Stimulated activated CD4-positive, alpha-beta T cell treated with anti-CD3 and anti-CD28 coated beads, Interleukin-2, amount 100 ng/mL, for 4 hours (primary cell): ENCODE measurements around the gene ANKRD28.

Experiments used
- DNase-seq: peaks from one replicate; pipeline ENCODE4 v3.0.0-alpha.2; 2020; ENCODE audit warnings: low read depth

Gene ANKRD28

DNA sequence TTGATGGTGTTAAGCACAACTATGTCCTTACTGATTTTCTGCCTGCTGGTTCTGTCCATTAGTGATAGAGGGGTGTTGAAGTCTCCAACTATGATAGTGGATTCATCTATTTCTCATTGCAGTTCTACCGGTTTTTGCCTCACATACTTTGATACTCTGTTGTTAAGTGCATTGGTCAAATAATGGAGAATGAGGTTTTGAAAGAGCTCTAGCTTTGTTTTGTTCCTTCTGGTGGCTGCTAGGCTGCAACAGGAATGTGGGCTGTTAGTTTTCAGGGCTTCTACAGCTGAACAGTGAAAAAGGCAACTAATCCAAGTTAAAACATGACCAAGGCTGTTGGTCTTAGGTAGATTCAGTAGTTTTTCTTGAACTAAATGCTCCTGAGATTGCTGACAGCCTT is 133.6 kb downstream of the ANKRD28 start:
- no peak for DNase-seq

DNA sequence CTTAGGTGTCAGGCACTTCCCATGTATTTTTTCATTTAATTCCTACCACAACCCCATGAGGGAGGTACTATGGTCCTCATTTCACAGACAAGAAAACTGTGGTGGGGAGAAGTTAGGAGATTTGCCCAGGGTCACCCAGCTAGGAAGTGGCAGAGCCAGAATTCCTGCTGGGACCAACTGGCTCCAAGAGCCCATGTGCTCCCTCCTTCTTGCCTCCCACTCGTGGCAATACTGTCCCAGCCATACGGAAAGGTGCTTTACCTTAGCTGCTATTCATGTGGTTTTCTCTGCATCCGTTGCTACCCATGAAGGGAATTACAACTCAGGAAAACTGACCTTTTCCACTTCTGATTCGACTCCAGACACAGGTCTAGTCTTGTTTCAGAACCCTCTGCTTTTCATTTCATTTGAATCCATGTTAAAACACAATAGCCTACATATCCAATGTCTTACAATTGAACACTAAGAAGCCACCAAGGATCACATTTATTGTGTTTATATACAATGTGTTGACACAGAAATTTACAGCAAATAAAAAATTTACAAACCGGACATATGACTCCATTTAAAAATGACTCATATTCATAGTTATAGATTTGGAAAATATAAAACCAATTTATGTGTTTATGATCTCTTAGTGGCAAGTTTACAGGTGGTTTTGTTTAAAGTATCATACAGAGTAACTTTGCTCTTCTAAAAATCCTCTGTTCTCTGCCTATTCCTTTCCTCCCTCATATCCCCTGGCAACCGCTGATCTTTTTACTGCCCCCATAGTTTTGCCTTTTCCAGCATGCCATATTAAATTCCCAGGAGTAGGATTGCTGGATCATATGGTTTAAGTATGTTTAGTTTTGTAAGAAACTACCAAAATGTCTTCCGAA is 137.5 kb downstream of the ANKRD28 start:
- DNase-seq: no peak

DNA sequence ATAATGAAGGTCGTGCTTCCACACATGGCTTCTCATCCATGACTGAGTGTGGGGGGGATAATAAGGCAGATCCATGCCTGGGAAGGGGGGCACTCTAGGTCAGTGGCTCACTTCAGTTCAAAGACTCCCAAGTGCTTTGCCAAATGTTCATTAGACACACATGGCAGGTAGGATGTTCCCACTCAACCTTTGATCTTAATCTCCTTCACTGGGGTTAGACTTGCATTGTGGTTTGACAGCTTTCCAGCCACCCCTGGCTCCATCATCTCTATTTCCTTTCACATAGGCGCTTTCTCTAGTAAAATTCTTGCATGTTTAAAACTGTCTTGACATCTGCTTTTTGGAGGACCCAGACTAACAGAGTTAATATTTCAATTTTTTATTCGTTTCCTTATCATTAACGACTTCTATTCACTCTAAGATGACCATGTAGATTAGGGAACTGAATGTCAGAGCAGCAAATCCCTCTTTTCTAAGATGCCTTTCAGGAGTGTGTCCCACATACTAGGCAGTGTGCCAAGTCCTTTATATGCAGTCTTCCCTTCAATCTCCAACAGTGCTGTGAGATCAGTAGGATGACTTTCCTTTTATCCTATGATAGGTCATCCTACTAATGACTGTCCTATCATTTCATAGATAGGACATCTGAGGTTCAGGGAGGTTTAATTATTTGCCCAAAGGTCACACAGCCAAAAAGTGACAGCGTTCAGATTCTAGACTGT is 138.4 kb downstream of the ANKRD28 start:
- no peak for DNase-seq

DNA sequence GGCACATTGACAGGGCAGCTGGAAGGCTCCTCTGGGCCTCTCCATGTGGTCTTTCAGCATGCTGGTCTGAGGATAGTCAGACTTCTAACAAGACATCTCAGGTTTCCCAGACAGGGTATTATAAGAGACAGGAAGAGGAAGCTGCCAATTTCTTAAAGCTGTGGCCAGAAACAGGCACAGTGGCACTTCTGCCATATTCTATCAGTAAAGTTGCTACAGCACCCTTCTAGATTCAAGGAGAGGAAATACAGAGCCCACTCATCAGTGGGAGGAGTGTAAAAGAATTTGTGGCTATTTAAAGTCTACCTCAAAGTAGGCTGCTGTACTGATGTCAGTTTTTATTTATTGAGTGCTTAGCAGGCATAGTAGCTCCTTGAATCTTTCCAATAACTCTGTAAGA is 140.8 kb downstream of the ANKRD28 start:
- no peak for DNase-seq

DNA sequence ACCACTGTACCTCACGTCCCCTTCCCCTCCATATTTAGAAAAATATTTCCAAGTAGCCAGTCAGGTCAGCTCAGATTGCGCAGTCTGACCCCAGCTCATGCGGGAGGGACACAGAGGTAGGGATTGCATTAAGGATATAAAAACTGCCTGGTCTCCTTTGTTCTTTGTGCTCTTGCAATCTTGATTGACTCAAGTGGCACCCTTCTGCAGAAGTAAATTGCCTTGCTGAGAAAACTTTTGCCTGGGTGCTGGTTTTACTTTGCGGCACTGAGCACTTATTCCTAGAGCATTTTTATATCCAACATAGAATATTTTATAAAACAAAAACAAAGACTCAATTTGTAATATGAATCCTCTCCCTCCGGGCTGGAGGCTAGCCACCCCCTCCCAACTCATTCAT is 141.4 kb downstream of the ANKRD28 start:
- DNase-seq: no peak

DNA sequence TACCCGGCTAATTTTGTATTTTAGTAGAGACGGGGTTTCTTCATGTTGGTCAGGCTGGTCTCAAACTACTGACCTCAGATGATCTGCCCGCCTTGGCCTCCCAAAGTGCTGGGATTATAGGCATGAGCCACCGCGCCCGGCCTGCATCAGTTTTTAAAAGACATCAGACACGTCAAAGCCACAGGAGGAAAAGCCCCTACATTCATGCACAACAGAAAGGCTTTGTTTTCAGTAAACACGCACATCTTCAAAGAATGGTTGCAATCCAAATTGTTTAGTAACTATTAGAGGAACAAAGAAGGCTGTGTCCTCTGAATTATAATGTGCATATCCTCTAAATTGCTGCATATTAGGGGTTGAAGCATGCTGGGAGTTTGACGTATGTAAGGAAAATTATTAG is 142.9 kb downstream of the ANKRD28 start:
- no peak for DNase-seq

DNA sequence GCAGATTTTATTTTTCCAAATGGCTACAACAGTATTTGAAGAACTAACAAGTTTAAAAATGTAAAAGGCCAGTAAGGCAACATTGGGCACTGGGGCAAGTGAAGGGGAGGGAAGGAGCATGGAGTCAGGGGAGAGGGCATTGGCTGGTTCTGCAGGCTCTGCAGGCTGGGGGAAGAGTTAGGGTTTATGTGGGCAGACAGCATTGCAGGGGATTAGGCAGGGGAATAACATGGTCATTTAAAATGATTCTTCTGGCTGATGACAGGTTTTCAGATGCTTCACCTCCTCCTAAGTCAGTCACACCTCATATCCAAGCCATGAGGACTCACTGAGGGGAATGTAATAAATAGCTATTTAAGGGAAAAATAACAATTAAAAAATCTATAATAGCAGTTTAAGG is 143.7 kb downstream of the ANKRD28 start:
- DNase-seq: no peak

DNA sequence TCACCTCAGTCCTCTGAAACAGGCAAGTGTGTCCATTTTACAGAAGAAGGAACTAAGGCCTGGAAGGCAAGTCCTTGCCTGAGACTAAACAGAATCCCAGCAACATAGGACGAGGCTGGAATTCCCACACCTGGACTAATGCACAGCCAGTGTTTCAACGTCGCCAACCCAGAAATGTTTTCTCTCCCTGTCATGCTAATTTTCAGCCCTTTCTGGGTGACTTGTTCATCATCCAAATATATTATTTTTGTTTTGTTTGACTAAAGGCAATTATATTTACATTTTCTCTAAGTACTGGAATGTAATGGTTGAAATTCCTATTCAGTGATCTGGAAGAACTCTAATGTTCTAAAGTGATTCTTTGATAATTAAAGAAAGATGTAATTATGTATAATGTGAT is 144.5 kb downstream of the ANKRD28 start:
- DNase-seq: no peak

DNA sequence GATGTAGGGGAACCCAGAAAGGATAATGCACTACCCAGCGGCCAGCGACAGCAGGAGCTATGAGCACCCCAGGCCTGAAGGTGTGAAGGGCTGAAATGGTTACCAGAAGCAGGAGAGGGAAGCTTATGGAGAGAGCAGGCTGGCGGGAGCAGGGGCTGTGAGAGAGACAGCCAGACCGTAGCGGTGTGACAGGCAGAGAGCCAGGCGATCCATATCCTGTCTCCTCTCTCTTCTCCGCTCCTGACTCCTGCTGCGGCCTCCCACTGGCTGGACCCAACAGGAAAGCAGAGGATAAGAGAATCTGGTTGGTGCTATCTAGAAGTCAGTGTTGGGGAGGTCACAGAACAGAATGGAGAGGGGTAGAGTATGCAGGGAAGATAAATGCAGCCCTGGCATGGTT is 146.4 kb downstream of the ANKRD28 start:
- DNase-seq: no peak

DNA sequence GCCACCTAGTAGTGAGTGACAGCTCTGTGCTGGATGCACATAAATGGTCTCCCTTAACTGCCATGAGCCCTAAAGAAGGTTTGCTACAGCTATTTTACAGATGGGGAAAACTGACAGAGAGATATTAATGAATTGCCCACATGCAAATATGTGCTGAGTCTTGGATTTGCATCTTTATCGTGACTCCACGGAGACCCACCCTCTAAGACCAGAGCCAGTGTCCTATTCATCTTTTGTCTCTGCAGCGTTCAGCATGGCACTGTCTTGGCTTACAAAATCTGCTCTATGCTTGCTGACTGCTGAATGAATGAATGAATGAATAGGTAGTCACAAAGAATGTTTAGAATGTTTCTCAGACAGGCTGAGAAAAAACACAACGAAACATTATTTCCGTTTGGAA is 147.9 kb downstream of the ANKRD28 start:
- DNase-seq: no peak

DNA sequence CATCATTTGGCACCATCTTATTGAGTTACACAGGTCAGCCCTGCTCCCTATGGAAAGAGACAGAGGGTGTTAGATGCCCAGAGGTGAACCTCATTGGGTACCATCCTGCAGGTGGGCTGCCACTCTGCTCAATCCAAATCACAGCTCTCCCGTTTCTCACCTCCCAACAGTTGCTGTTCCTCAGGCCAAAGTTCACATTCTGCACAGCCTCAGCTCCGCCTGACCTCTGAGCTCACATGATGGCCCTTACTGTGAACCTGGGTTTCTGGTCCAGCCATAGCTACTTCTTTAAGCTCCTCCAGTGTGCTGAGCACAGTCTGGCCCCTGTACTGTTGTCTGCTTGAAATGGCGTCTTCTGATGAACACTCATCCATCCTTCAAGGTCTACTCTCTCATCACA is 148.4 kb downstream of the ANKRD28 start:
- no peak for DNase-seq

DNA sequence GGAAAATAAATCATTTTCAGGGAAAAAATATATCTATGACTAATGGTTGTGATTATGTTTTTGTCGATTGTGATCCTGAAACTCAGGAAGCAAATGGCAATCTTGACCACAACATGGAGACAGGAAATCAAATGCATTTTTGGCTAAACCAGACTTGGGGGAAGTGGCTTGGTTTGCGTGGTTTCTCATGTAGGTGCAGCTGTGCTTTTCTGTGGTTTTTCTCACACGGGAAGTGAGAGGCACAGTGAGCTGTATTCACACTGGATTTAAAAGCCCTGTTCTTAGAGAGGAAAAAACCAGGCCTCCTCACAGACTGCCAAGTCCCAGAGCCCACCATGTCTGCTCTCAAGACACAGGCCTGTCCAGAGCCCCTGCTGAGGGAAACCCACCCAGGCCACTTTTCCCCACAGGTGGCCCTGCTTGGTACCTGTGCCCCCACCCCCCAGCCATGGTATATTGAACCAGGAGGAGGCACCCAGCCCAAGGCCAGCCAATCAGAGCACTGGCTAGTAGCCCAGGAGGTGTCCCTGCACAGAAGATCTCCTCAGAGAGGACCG is 150.1 kb downstream of the ANKRD28 start:
- peak; percentile 24 for DNase-seq

DNA sequence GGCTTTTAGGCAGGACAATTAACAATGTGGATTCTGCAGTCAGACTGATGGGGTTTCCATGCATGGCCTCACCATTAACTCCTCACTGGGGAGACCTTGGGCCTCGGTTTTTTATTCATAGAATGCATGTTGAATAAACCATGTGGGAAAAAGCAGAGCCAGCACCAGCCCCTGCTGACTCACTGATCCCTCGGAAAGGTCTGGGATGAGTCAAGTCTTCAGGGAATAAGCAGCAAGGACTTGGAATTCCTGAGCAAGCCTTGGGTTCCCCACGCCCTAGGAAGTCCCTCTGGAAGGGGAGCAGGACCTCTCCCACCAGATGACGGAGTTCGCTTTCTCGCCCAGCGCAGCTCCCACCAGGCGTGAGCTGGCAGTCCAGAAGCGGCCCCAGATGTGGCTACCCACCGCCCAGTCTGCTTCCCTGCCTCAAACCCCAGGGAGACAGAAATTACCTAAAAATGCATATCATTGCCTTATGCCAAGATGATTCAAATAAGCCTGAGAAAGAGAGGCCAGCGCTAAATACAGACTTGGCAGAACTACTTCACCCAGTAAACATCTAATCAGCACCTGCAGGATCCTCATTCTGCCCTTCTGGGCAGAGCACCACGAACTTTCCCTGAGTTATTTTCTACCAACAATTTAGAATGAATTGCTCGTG is 150.8 kb downstream of the ANKRD28 start:
- no peak for DNase-seq

DNA sequence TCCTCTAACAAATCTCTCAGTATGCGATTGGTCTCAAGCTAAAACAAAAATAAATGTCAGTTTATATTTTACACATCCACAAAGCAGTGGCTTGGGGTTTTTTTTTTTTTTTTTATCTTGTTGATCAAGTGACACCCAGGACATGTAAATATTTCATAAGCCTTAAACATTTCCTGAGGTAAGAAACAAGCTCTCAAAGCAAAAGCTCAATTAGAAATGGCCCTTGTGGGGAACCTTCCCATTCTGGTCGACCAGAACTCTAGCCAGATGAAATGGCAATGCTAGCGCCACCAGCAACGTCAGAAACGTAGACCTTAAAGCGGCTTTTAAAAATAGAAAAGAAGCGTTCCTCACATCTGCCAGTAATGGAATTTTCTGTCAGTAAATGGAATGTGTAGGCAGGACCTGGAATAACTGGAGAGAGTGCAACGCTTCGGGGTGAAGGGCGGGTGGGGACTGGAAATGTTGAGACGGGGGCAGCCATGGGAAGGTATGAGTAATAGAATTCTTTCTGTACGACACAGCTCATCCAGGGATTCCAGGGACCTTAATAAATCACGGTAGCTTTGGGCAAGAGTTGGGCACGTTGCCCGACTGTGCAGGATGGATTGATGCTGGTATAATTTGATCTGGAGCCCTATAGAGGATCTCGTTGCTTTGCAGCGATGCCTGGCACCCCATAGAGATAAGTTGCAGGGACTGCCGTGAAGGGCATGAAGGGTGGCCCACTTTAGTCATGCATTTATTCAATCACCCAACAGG is 151.9 kb downstream of the ANKRD28 start:
- DNase-seq: no peak

DNA sequence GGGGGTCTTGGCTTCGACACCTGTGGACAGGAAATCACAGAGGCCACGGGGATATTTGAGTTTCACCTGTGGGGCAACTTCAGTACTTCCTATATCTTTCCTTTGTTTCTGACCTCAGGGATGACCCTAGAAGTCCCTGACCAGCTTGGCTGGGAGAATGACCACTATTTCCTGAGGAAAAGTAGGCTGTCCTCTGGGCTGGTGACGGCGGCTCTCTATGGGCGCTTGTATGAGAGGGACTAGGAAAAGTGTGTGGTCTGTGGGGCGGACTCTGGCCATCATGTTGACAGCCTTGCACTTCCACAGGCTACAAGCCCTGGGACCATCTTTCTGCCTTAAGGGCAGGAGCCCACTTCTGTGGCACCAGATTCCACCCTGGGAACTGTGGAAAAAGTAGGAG is 152.5 kb downstream of the ANKRD28 start:
- no peak for DNase-seq

DNA sequence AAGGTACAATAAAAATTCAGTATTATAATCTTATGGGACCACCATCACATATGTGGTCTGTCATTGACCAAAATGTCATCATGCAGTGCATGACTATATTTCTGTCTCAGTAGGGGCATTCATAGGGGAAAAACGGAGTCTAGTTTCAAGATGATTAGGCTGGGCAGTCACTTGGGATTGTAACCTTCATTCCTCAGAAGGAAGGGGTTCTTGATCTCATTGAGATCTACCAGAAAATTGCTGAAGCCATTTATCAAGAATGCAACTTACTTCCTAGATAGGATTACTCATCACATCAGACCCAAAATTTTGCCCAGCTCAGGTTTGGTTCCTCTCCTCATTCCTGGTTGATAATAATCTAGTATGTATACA is 158.9 kb downstream of the ANKRD28 start:
- no peak for DNase-seq

DNA sequence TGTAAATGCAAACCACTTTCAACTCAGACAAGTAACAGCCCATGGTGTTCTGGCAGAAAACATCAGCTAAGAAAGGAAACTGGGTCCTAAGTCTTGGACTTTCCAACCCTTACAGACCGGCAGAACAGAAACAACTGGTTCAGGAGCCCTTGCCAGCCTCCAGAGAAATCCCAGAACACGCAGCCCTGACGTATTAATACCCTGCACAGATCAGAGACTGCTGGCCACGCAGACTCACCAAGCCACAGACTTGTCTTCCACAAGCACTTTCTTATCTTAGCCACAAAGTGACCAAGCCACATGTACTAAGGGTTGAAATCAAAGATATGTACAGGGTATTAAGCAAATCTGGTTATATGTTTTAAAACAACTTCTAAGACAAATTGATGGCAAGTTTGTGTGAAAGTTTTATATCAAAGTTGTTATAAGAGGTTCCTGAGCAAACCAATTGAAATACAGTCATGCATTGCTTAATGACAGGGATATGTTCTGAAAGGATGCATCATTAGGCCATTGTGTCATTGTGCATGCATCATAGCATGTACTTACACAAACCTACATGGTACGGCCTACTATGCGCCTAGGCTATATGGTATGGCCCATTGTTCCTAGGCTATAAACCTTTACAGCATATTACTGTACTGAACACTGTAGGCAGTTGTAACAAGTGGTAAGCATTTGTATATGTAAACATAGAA is 159.4 kb downstream of the ANKRD28 start:
- DNase-seq: no peak

DNA sequence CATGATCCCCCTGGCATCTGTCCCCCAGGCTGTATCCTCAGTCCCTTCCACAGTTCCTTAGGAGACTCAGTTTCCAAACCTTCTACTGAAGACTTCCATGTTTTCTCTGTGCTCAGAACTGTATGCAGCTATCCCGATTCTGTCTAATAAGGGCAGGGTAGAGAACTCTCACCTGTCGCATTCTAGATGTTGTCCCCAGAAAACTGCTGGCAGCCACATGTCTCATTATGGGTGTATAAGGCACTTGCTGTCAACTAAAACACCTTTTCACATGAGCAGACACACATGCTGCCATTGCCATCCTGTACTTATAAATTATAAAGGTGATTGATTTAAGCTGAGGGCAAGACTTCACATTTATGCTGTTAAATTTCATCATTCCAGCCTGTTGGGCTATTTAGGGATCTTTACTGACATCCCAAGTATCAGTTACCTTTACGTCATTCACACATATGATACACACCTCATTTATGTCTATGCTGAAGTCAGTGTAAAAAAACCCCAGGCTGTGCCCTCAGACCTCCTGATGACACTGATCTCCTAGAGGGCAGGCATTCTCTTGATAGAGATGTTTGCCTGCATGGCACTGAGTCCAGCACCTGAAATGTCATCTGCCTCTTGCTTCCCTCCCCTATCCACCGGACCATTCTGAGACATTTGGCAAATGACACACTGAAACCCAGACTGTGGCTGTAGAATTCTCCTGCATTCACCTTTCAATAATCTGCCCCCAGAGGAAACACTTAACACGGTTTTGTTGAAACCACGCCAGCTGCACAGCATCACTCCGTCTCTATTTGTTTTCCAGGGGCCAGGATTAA is 160.4 kb downstream of the ANKRD28 start:
- no peak for DNase-seq

DNA sequence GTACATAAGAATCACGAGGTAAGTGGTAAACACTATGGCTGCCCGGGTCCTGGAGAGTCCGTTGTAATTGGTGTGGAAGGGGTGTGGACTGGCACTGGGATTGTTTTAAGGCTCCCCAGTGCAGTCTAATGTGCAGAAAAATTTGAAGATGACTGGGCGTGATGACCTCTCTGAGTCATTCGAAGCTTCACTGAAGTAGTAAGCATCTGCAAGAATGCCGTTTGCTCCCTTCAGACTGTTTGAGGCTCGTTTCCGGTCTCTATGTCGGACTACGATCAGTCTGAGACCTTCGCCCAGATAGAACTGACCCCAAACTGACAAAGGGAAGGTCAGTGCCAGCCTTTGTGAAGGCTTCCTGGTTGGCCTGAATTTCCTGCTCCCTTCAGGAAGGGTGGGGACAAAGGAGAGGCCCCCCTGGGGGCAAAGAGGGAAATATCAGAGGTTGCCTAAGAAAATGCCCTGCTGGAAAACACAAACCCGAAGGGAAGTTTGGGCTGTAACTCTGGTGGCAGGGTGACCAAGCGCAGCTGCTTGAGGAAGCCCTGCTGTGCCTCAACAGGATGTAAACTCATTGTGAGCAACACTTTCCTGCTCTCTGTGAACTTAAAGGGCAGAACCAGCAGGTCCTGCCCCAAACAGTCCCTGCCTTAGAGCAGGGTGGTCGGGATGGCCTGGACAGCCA is 161.6 kb downstream of the ANKRD28 start:
- no peak for DNase-seq

DNA sequence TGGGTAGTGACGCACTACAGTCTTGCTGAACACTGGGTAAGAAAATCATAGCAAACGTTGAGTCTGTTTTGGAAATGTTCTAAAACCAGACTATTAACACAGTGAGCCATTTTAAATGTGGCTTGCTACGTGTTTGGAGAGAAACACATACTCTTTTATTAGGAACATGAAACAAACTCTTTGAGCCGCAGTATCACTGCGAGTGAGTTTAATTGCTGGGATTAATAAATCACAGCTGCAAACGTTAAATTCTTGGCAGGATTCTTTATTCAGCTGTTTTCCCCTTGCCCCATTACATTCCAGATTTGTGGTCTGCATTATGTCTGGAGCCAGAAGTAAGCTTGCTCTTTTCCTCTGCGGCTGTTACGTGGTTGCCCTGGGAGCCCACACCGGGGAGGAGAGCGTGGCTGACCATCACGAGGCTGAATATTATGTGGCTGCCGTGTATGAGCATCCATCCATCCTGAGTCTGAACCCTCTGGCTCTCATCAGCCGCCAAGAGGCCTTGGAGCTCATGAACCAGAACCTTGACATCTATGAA is 162.6 kb downstream of the ANKRD28 start:
- no peak for DNase-seq
